Glomerular visceral epithelial cell (primary cell): ENCODE measurements around the gene IFI44.

ENCODE experiments used
- DNase-seq: peaks from one replicate; pipeline ENCODE4 v3.0.0-alpha.2; 2016; ENCODE audit errors: extremely low spot score

Gene IFI44

GRCh38 chr1:78651241-78651640, 1.6 kb downstream of the IFI44 start:
- no peak for DNase-seq

- DNase-seq: no peak
Observed at GRCh38 chr1:78652019-78652560, 2.5 kb downstream of the IFI44 start.

- no peak for DNase-seq
Observed at GRCh38 chr1:78658901-78659300, 9.3 kb downstream of the IFI44 start.

- no peak for DNase-seq
Observed at GRCh38 chr1:78663923-78664322, 14.3 kb downstream of the IFI44 start.

GRCh38 chr1:78664763-78665162, 15.1 kb downstream of the IFI44 start:
- DNase-seq: no peak

- no peak for DNase-seq
Observed at GRCh38 chr1:78665809-78666208, 16.2 kb downstream of the IFI44 start.

GRCh38 chr1:78667939-78668338, 18.3 kb downstream of the IFI44 start:
- DNase-seq: no peak

GRCh38 chr1:78668427-78668826, 18.8 kb downstream of the IFI44 start:
- no peak for DNase-seq

- no peak for DNase-seq
Observed at GRCh38 chr1:78672428-78672827, 22.8 kb downstream of the IFI44 start.

- no peak for DNase-seq
Observed at GRCh38 chr1:78673120-78673519, 23.5 kb downstream of the IFI44 start.

- peak; percentile 62 for DNase-seq
Observed at GRCh38 chr1:78676347-78676982, 26.8 kb downstream of the IFI44 start.

- no peak for DNase-seq
Observed at GRCh38 chr1:78676993-78677392, 27.4 kb downstream of the IFI44 start.

- DNase-seq: no peak
Observed at GRCh38 chr1:78677788-78678187, 28.2 kb downstream of the IFI44 start.

- no peak for DNase-seq
Observed at GRCh38 chr1:78678324-78678723, 28.7 kb downstream of the IFI44 start.

- DNase-seq: no peak
Observed at GRCh38 chr1:78681265-78681664, 31.6 kb downstream of the IFI44 start.

GRCh38 chr1:78682496-78682895, 32.9 kb downstream of the IFI44 start:
- DNase-seq: no peak

- no peak for DNase-seq
Observed at GRCh38 chr1:78683079-78683478, 33.4 kb downstream of the IFI44 start.

GRCh38 chr1:78687315-78687714, 37.7 kb downstream of the IFI44 start:
- no peak for DNase-seq

- DNase-seq: peak; percentile 8
Observed at GRCh38 chr1:78687914-78688313, 38.3 kb downstream of the IFI44 start.

GRCh38 chr1:78688697-78689096, 39.1 kb downstream of the IFI44 start:
- DNase-seq: peak; percentile 37

GRCh38 chr1:78690516-78690915, 40.9 kb downstream of the IFI44 start:
- no peak for DNase-seq

- DNase-seq: no peak
Observed at GRCh38 chr1:78691995-78692747, 42.5 kb downstream of the IFI44 start.

GRCh38 chr1:78699813-78700212, 50.2 kb downstream of the IFI44 start:
- DNase-seq: no peak
